Progenitor cell of endocrine pancreas (in vitro differentiated cells): ENCODE data around the gene ASXL2. TPM values are rescaled to one million over a fixed set of nuclear protein-coding genes. Genes with fewer than 3 reads are reported as not detected.

Experiments used
- DNase-seq: peaks from one replicate; pipeline ENCODE4 v3.0.0; 2021; ENCODE audit warnings: low spot score; ENCODE audit not compliant: unreplicated experiment
- H3K27ac Mint-ChIP-seq: 2 replicates; pipeline ENCODE4 v1.8.0; 2021; ENCODE audit warnings: mild to moderate bottlenecking, moderate library complexity, mixed read lengths
- H3K27me3 Mint-ChIP-seq: 2 replicates; pipeline ENCODE4 v1.8.0; 2021; ENCODE audit warnings: mixed read lengths
- H3K36me3 Mint-ChIP-seq: 2 replicates; pipeline ENCODE4 v1.8.0; 2022; ENCODE audit warnings: mixed read lengths; ENCODE audit not compliant: insufficient read depth
- H3K4me1 Mint-ChIP-seq: 2 replicates; pipeline ENCODE4 v1.8.0; 2021; ENCODE audit warnings: low read depth, mixed read lengths
- H3K4me3 Mint-ChIP-seq: 2 replicates; pipeline ENCODE4 v1.8.0; 2021; ENCODE audit warnings: low read depth, mild to moderate bottlenecking, moderate library complexity, mixed read lengths
- H3K9me3 Mint-ChIP-seq: 2 replicates; pipeline ENCODE4 v1.8.0; 2021; ENCODE audit warnings: low read depth, mixed read lengths
- CTCF ChIP-seq: fragments of 200-600 bp; sonication (generic); IDR thresholded peaks from one replicate; pipeline ENCODE4 v1.5.0; 2021; ENCODE audit warnings: antibody characterized with exemption, mild to moderate bottlenecking; ENCODE audit not compliant: unreplicated experiment
- total RNA-seq: library from RNA; stranded (reverse); gene quantifications from 2 replicates; pipeline ENCODE4 v1.2.1, GENCODE V29; 2021

The ASXL2 gene
- total RNA-seq, 1 donor from 2014 or later = 24.8 TPM

- Mint-ChIP-seq H3K4me3 (no peak overlapping the region), H3K27ac (no peak overlapping the region), H3K27me3 (no peaks in the 10 kb centered on the region), H3K36me3 (no peaks in the 10 kb centered on the region), H3K9me3 (no peaks in the 10 kb centered on the region), H3K4me1 (no peaks in the 10 kb centered on the region)
- no peak for TF ChIP-seq CTCF
- no peak for DNase-seq
These were observed 16.7 kb upstream of the ASXL2 start for GRCh38 chr2:25895018-25895417.

GRCh38 chr2:25894135-25894830 is 16.0 kb upstream of the ASXL2 start:
- no peaks in the 10 kb centered on the region for H3K36me3 Mint-ChIP-seq
- H3K4me1 Mint-ChIP-seq = no peaks in the 10 kb centered on the region
- no peak overlapping the region for H3K27ac Mint-ChIP-seq
- DNase-seq = no peak
- no peak for TF ChIP-seq CTCF
- H3K27me3 Mint-ChIP-seq = no peaks in the 10 kb centered on the region
- H3K9me3 Mint-ChIP-seq = no peaks in the 10 kb centered on the region
- H3K4me3 Mint-ChIP-seq = no peak overlapping the region

GRCh38 chr2:25891672-25892071 is 13.4 kb upstream of the ASXL2 start:
- H3K4me3 Mint-ChIP-seq = no peak overlapping the region
- no peaks in the 10 kb centered on the region for H3K27me3 Mint-ChIP-seq
- no peaks in the 10 kb centered on the region for H3K4me1 Mint-ChIP-seq
- DNase-seq = no peak
- TF ChIP-seq CTCF = no peak
- no peaks in the 10 kb centered on the region for H3K9me3 Mint-ChIP-seq
- H3K27ac Mint-ChIP-seq = no peak overlapping the region
- H3K36me3 Mint-ChIP-seq = no peaks in the 10 kb centered on the region

- H3K4me1 Mint-ChIP-seq = no peaks in the 10 kb centered on the region
- no peaks in the 10 kb centered on the region for H3K9me3 Mint-ChIP-seq
- no peak for DNase-seq
- H3K36me3 Mint-ChIP-seq = no peaks in the 10 kb centered on the region
- peaks cover 8% of the 10 kb centered on the region for H3K27me3 Mint-ChIP-seq
- H3K4me3 Mint-ChIP-seq = no peak overlapping the region
- no peak overlapping the region for H3K27ac Mint-ChIP-seq
- TF ChIP-seq CTCF = no peak
These were observed 9.4 kb upstream of the ASXL2 start for GRCh38 chr2:25887624-25888242.

GRCh38 chr2:25885933-25886332 is 7.6 kb upstream of the ASXL2 start:
- Mint-ChIP-seq H3K27ac (no peak overlapping the region), H3K4me1 (no peaks in the 10 kb centered on the region), H3K27me3 (peaks cover 21% of the 10 kb centered on the region), H3K36me3 (no peaks in the 10 kb centered on the region), H3K9me3 (no peaks in the 10 kb centered on the region), H3K4me3 (no peak overlapping the region)
- no peak for TF ChIP-seq CTCF
- no peak for DNase-seq
